Cardiac muscle cell (in vitro differentiated cells and primary cell): ENCODE data around the gene SEC14L6. TPM values are rescaled to one million over a fixed set of nuclear protein-coding genes. Genes with fewer than 3 reads are reported as not detected.
"Not testable (repeated sequence)": the region's sequence is repeated elsewhere in the genome, so short reads cannot be mapped to it uniquely, and the experiment has no call there.

Experiments used
- DNase-seq, 2 donors: peaks; one replicate each; pipeline versions ENCODE4 v3.0.0 to v3.0.0-alpha.2; 2010 to 2017; ENCODE audit warnings: low read depth in 1 of 2, low spot score in 1 of 2
- H3K27ac ChIP-seq: fragments of 200-600 bp; sonication (generic); 2 replicates; pipeline ENCODE4 v1.5.1; 2016
- H3K27me3 ChIP-seq: fragments of 200-600 bp; sonication (generic); 2 replicates; pipeline ENCODE4 v1.6.0; 2016; ENCODE audit warnings: control low read depth
- H3K36me3 ChIP-seq: fragments of 200-600 bp; sonication (generic); 2 replicates; pipeline ENCODE4 v1.5.1; 2016; ENCODE audit warnings: control low read depth
- H3K4me1 ChIP-seq: fragments of 200-600 bp; sonication (generic); 2 replicates; pipeline ENCODE4 v1.8.1; 2017; ENCODE audit warnings: low read depth, mild to moderate bottlenecking, mixed run types
- H3K4me3 ChIP-seq: fragments of 200-600 bp; sonication (generic); 2 replicates; pipeline ENCODE4 v1.5.1; 2016; ENCODE audit warnings: mild to moderate bottlenecking
- H3K9me3 ChIP-seq: fragments of 200-600 bp; sonication (generic); 2 replicates; pipeline ENCODE4 v1.5.1; 2017; ENCODE audit warnings: low read depth, mild to moderate bottlenecking, control low read depth
- CTCF ChIP-seq: IDR thresholded peaks from 2 replicates; pipeline ENCODE4 v1.5.1; 2012; ENCODE audit warnings: low read depth, mild to moderate bottlenecking, low read length
- polyA plus RNA-seq: library from polyadenylated mRNA; unstranded; fragments of >200 nt; fragmentation: Nextera tagmentation; extraction: Ambion mirVana; gene quantifications from 2 replicates; pipeline ENCODE4 v1.2.1, GENCODE V29; 2016
- total RNA-seq: library from RNA; depleted of rRNA; stranded (reverse); fragments of >200 nt; gene quantifications from 2 replicates; pipeline ENCODE4 v1.2.3, GENCODE V29; 2016

SEC14L6 gene
- total and polyA plus RNA-seq, 2 experiments from 2014 or later: 2.2 to 4.7 TPM

GRCh38 chr22:30552719-30553118 lies 6.2 kb upstream of the SEC14L6 start:
- Histone ChIP-seq H3K36me3 (no peaks in the 10 kb centered on the region), H3K9me3 (no peaks in the 10 kb centered on the region), H3K4me3 (no peak overlapping the region), H3K4me1 (no peaks in the 10 kb centered on the region), H3K27me3 (no peaks in the 10 kb centered on the region), H3K27ac (no peak overlapping the region)
- no peak for TF ChIP-seq CTCF
- DNase-seq: no peak

DNA sequence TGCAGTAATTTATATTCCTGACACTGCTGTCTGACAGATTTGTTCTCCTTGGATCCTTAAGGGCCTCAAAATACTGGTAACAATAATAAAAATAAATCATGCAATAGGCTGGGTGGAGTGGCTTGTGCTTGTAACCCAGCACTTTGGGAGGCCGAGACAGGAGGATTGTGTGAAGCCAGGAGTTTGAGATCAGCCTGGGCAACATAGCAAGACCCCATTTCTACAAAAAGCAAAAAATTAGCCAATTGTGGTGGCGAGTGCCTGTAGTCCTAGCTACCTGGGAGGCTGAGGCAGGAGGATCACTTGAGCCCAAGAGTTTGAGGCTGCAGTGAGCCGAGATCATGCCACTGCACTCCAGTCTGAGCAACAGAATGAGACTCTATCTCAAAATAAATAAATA lies 5.3 kb upstream of the SEC14L6 start:
- not testable (repeated sequence) for H3K4me1 ChIP-seq, H3K27ac ChIP-seq, H3K36me3 ChIP-seq, DNase-seq, H3K4me3 ChIP-seq, H3K27me3 ChIP-seq, H3K9me3 ChIP-seq

GRCh38 chr22:30547188-30547587 lies 647 bp upstream of the SEC14L6 start:
- no peaks in the 10 kb centered on the region for H3K36me3 ChIP-seq
- H3K27me3 ChIP-seq: peaks cover 9% of the 10 kb centered on the region
- H3K4me1 ChIP-seq: no peaks in the 10 kb centered on the region
- no peak for TF ChIP-seq CTCF
- DNase-seq: no peak
- no peak overlapping the region for H3K27ac ChIP-seq
- H3K4me3 ChIP-seq: no peak overlapping the region
- H3K9me3 ChIP-seq: no peaks in the 10 kb centered on the region

- Histone ChIP-seq H3K36me3 (no peaks in the 10 kb centered on the region), H3K4me1 (no peaks in the 10 kb centered on the region), H3K27ac (no peak overlapping the region), H3K27me3 (peaks cover 9% of the 10 kb centered on the region), H3K9me3 (no peaks in the 10 kb centered on the region), H3K4me3 (no peak overlapping the region)
- DNase-seq: no peak
- TF ChIP-seq CTCF: no peak
Measured at GRCh38 chr22:30542811-30543188, 3.7 kb downstream of the SEC14L6 start.

DNA sequence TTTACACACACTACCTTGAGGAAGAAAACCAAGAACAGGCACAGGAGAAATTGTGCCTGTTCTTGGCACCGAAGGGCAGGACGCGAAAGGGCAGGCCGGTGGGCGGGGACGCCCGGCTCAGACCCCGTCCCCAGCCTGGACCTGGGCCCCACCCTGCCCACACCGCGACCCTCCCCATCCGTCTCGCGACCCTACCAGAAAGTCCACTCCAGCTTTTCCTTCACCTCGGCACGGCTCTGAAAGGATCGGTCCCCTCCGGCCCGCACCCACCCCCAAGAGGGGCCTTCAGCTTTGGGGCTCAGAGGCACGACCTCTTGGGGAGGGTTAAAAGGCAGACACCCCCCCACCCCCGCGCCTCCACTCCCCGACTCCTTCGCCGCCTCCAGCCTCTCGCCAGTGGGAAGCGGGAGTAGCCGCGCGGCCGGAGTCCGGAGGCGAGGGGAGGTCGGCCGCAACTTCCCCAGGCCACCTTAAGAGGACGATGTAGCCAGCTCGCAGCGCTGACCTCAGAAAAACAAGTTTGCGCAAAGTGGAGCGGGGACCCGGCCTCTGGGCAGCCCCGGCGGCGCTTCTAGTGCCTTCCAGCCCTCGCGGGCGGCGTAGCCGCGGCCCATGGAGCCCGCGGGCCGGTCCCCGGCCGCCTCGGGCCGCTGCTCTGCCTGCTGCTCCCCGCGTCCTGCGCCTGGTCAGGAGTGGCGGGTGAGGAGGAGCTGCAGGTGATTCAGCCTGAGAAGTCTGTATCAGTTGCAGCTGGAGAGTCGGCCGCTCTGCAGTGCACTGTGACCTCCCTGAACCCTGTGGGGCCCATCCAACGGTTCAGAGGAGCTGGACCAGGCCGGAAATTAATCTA lies 4.4 kb downstream of the SEC14L6 start:
- Histone ChIP-seq H3K27me3 (peaks cover 9% of the 10 kb centered on the region), H3K4me1 (no peaks in the 10 kb centered on the region), H3K9me3 (no peaks in the 10 kb centered on the region), H3K36me3 (no peaks in the 10 kb centered on the region), H3K4me3 (peak overlapping the region; percentile 26), H3K27ac (no peak overlapping the region)
- DNase-seq: peak; percentile 25 to 56
- no peak for TF ChIP-seq CTCF

GRCh38 chr22:30541511-30541910 lies 5.0 kb downstream of the SEC14L6 start:
- not testable (repeated sequence) for H3K27ac ChIP-seq, H3K9me3 ChIP-seq, H3K4me1 ChIP-seq, DNase-seq, H3K36me3 ChIP-seq, H3K27me3 ChIP-seq
- peak overlapping the region; percentile 26 for H3K4me3 ChIP-seq
